Gastroesophageal sphincter (tissue), 3 donors: ENCODE data around the gene UBXN2A.

Experiments
- CTCF ChIP-seq, 4 experiments: fragments of 200-600 bp in 2 of 4; fragments of 450-650 bp in 2 of 4; sonication (generic) in 1 of 4; IDR thresholded peaks; one replicate each; pipeline ENCODE4 v1.5.1; 2017 to 2019; ENCODE audit warnings: antibody characterized with exemption in 4 of 4, mild to moderate bottlenecking in 2 of 4, moderate library complexity in 2 of 4
- EP300 ChIP-seq: sonication (generic); formaldehyde crosslinking; IDR thresholded peaks from one replicate; pipeline ENCODE4 v1.6.1; 2017; ENCODE audit warnings: antibody characterized with exemption, mild to moderate bottlenecking
- POLR2A ChIP-seq, 2 donors: fragments of 450-650 bp; IDR thresholded peaks; one replicate each; pipeline ENCODE4 v1.6.1; 2017; ENCODE audit warnings: antibody characterized with exemption in 2 of 2, mild to moderate bottlenecking in 2 of 2, moderate library complexity in 1 of 2

- TF ChIP-seq CTCF (IDR thresholded peaks at IDR 0.05) (no peak), POLR2A (IDR thresholded peaks at IDR 0.05) (no peak), EP300 (no peak)
Measured at GRCh38 chr2:23916727-23917405, 23.4 kb upstream of the UBXN2A start.
